Thyroid gland (tissue), 4 donors: Measurements from ENCODE around the gene MPDU1. TPM values are rescaled to one million over a fixed set of nuclear protein-coding genes. Genes with fewer than 3 reads are reported as not detected.
"Not testable (repeated sequence)": the region's sequence is repeated elsewhere in the genome, so short reads cannot be mapped to it uniquely, and the experiment has no call there.

Experiments used
- DNase-seq, 2 donors: peaks; one replicate each; pipeline ENCODE4 v3.0.0-alpha.2; 2019
- H3K27ac ChIP-seq, 3 donors: fragments of 200-600 bp; sonication (generic); 1 replicate in 2 of 3; 2 replicates in 1 of 3; pipeline ENCODE4 v1.5.1; 2016 to 2019; ENCODE audit warnings: mild to moderate bottlenecking in 1 of 3, moderate library complexity in 1 of 3
- H3K27me3 ChIP-seq: fragments of 200-600 bp; sonication (generic); one replicate; pipeline ENCODE4 v1.5.1; 2019
- H3K36me3 ChIP-seq, 2 donors: fragments of 200-600 bp; sonication (generic); one replicate each; pipeline ENCODE4 v1.5.1; 2016 to 2019
- H3K4me1 ChIP-seq, 2 donors: fragments of 200-600 bp; sonication (generic); one replicate each; pipeline ENCODE4 v1.5.1; 2017 to 2019
- H3K4me3 ChIP-seq, 3 donors: fragments of 200-600 bp; sonication (generic); replicated peaks in 1 of 3; 1 replicate in 2 of 3; 2 replicates in 1 of 3; pipeline ENCODE4 v1.5.1; 2016; ENCODE audit warnings: mild to moderate bottlenecking in 1 of 3
- H3K9me3 ChIP-seq: fragments of 200-600 bp; sonication (generic); one replicate; pipeline ENCODE4 v1.5.1; 2017
- POLR2A ChIP-seq, 2 donors: fragments of 450-650 bp; IDR thresholded peaks; one replicate each; pipeline ENCODE4 v1.6.1; 2017; ENCODE audit warnings: antibody characterized with exemption in 2 of 2, mild to moderate bottlenecking in 2 of 2, moderate library complexity in 1 of 2
- WGBS, 2 donors: methylation state at CpG; one replicate each; pipeline ENCODE4 v1.1.5; 2017; 5-methylcytosine and 5-hydroxymethylcytosine counted together
- intact Hi-C: fragments of 100-400 bp; cut with DNase I; formaldehyde crosslinking; loops from one replicate; pipeline ENCODE4 v1.15.1; 2023
- total RNA-seq, 4 donors: library from RNA; depleted of rRNA; stranded (reverse); fragments of >200 nt; gene quantifications; one replicate each; pipeline ENCODE4 v1.2.3, GENCODE V29; 2016
- TF ChIP-seq, protein P1 (sequence below), 6 experiments: fragments of 200-600 bp in 3 of 6; fragments of 450-650 bp in 3 of 6; sonication (generic) in 3 of 6; IDR thresholded peaks; one replicate each; pipeline ENCODE4 v1.5.1; 2016 to 2019; ENCODE audit warnings: antibody characterized with exemption in 6 of 6, mild to moderate bottlenecking in 2 of 6, inconsistent platforms in 1 of 6, moderate library complexity in 1 of 6

MPDU1 gene
- total RNA-seq, 4 donors from 2014 or later: 88.8 to 250 (median 164) TPM

DNA sequence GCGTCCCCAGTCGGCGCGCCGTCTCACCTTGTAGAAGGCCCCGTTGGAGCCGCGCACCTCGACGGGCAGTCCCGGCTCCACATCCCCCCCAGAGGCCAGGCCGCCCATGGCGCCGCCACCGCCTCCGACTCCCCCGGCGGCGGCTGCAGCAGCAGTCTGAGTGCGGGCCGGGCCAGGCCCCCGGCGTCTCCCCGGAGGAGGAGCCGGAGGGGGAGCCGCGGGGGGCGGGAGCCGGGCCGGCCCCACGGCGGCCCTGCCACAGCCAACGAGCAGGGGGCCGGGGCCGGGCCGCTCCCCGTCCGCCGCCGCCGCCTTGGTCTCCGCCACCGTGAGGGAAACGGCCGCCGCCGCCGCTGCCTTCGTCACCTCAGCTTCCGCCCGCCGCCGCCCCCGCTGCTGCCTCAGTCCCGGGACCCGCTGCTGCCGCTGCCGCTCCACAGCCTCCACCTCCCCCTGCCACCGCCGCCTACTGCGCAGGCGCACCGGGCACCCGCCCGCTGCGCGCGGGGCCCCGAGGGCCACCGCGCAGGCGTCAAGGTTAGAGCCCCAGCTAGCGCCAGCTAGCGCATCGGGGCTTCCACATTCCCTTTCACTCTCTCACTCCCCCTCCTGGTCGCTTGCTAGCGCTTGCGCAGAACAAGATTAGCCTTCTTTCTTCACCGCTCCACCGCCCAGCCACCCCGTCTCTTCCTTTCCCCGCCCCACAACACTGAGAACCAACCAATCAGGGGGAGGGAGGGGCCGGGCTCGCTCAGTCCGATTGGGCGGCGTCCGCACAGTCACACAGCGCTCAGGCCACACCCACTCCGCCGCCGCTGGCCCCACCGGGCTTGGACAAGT, 31.0 kb downstream of the MPDU1 start, which contains the start of gene FXR2:
TSS of gene FXR2 (minus strand) at position 473 of the 840 bp plus-strand sequence. CDS start at position 108, 365 bp downstream.
- no peaks in the 10 kb centered on the region for H3K9me3 ChIP-seq
- H3K4me3 ChIP-seq: peak within 1 kb of the TSS; percentile 16 to 85 (median 78)
- H3K4me1 ChIP-seq: peaks cover 26 to 30% of the 10 kb centered on the region in 2 donors
- 0 to 1% methylated on average over 20 to 55 of the region's 93 CpGs for WGBS, 2 donors
- no peaks in the 10 kb centered on the region for H3K36me3 ChIP-seq
- H3K27me3 ChIP-seq: no peaks in the 10 kb centered on the region
- intact Hi-C loops: no loop called here
- TF ChIP-seq, protein P1, sequence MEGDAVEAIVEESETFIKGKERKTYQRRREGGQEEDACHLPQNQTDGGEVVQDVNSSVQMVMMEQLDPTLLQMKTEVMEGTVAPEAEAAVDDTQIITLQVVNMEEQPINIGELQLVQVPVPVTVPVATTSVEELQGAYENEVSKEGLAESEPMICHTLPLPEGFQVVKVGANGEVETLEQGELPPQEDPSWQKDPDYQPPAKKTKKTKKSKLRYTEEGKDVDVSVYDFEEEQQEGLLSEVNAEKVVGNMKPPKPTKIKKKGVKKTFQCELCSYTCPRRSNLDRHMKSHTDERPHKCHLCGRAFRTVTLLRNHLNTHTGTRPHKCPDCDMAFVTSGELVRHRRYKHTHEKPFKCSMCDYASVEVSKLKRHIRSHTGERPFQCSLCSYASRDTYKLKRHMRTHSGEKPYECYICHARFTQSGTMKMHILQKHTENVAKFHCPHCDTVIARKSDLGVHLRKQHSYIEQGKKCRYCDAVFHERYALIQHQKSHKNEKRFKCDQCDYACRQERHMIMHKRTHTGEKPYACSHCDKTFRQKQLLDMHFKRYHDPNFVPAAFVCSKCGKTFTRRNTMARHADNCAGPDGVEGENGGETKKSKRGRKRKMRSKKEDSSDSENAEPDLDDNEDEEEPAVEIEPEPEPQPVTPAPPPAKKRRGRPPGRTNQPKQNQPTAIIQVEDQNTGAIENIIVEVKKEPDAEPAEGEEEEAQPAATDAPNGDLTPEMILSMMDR (IDR thresholded peaks at IDR 0.05): peak; percentile 20 to 67 (median 48)
- peak in 1 of 2 donors; percentile 90 for TF ChIP-seq POLR2A (IDR thresholded peaks at IDR 0.05)
- H3K27ac ChIP-seq: peak within 1 kb of the TSS; percentile 80 to 89 (median 80)
- DNase-seq: peak; percentile 100

DNA sequence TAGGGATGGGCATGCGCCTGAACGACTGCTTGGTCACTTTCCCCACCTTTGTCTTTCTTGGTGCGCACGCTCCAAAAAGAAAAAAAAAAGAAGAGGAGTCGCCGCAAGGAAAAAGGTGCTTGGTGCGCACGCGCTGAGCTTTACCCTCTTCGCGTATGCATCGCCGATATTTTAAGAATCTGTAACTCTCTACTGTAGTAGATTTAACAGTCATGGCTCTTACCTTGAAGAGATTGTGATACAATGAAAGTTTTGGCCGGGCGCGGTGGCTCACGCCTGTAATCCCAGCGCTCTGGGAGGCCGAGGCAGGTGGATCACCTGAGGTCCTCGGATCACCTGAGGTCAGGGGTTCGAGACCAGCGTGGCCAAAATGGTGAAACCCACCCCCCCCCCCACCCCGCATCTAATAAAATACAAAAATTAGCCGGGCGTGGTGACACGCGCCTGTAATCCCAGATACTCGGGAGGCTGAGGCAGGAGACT, 31.7 kb downstream of the MPDU1 start:
- no peak for TF ChIP-seq POLR2A (IDR thresholded peaks at IDR 0.05)
- no peaks in the 10 kb centered on the region for H3K36me3 ChIP-seq
- H3K4me3 ChIP-seq: peak overlapping the region in 1 of 3 donors; percentile 21
- peaks cover 26 to 30% of the 10 kb centered on the region in 2 donors for H3K4me1 ChIP-seq
- DNase-seq: no peak
- 5 to 6% methylated on average over 28 of the region's 28 CpGs for WGBS, 2 donors
- H3K27me3 ChIP-seq: no peaks in the 10 kb centered on the region
- peak overlapping the region; percentile 80 to 89 (median 80) for H3K27ac ChIP-seq
- intact Hi-C loops: no loop called here
- no peaks in the 10 kb centered on the region for H3K9me3 ChIP-seq

DNA sequence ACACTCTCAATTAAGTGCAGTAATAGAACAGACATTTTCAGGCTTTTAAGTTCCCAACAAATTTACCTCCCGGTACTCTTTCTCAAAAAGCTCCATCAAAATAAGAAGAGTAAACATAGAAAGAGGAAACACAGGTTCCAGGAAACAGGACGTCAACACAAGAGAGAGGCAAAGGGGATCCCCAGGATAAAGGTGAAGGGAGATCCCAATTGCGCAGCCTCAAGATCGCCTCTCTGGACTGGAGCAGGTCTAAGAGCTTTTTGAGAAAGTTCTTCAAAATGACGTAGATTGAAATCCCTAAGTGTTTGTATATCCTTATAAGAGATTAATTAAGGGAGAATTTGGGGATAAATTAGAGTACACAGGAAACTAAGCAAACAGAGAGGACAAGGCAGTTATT, 35.0 kb downstream of the MPDU1 start:
- TF ChIP-seq, protein P1 (IDR thresholded peaks at IDR 0.05): no peak
- TF ChIP-seq POLR2A (IDR thresholded peaks at IDR 0.05): no peak
- peaks cover 3 to 6% of the 10 kb centered on the region in 2 donors for H3K4me1 ChIP-seq
- no peaks in the 10 kb centered on the region for H3K27me3 ChIP-seq
- no peak overlapping the region for H3K4me3 ChIP-seq
- no peaks in the 10 kb centered on the region for H3K9me3 ChIP-seq
- no peaks in the 10 kb centered on the region for H3K36me3 ChIP-seq
- no peak overlapping the region for H3K27ac ChIP-seq
- 70 to 72% methylated on average over 5 of the region's 5 CpGs for WGBS, 2 donors
- no peak for DNase-seq
- intact Hi-C loops: no loop called here

DNA sequence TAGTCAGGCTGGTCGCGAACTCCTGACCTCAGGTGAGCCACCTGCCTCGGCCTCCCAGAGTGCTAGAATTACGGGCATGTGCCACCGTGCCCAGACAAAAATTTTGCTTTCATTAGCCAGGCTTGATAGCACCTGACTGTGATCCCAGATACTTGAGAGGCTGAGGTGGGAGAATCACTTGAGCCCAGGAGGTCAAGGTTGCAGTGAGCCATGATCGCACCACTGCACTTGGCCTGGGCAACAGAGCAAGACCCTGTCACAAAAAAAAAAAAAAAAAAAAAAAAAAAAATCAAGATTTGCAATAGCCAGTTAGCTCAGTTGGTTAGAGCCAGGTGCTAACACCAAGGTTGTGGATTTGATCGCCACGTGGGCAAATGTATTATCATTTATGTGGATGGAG, 37.2 kb downstream of the MPDU1 start:
- Histone ChIP-seq H3K4me1 (no peaks in the 10 kb centered on the region), H3K36me3 (no peaks in the 10 kb centered on the region), H3K27me3 (no peaks in the 10 kb centered on the region), H3K9me3 (no peaks in the 10 kb centered on the region), H3K27ac (no peak overlapping the region), H3K4me3 (no peak overlapping the region)
- 74 to 82% methylated on average over 8 of the region's 8 CpGs for WGBS, 2 donors
- TF ChIP-seq, protein P1 (IDR thresholded peaks at IDR 0.05): no peak
- no peak for TF ChIP-seq POLR2A (IDR thresholded peaks at IDR 0.05)
- DNase-seq: no peak
- intact Hi-C loops: no loop called here

DNA sequence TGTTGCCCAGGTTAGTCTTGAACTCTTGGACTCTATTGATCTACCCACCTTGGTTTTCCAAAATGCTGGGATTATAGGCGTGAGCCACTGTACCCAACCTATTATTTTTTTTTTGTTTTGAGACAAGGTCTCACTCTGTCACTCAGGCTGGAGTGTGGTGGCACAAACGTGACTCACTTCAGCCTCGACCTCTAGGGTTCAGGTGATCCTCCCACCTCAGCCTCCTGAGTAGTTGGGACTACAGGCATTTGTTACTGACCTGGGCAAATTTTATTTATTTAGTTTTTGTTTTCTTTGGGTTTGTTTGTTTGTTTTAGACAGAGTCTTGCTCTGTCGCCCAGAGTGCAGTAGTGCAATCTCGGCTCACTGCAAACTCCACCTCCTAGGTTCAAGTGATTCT, 40.0 kb downstream of the MPDU1 start:
- Histone ChIP-seq H3K4me3 (no peak overlapping the region), H3K9me3 (no peaks in the 10 kb centered on the region), H3K27ac (no peak overlapping the region), H3K36me3 (no peaks in the 10 kb centered on the region), H3K27me3 (no peaks in the 10 kb centered on the region), H3K4me1 (peaks cover 5 to 12% of the 10 kb centered on the region in 2 donors)
- intact Hi-C loops: no loop called here
- TF ChIP-seq, protein P1 (IDR thresholded peaks at IDR 0.05): no peak
- TF ChIP-seq POLR2A (IDR thresholded peaks at IDR 0.05): no peak
- 75 to 83% methylated on average over 5 of the region's 5 CpGs for WGBS, 2 donors
- DNase-seq: no peak

DNA sequence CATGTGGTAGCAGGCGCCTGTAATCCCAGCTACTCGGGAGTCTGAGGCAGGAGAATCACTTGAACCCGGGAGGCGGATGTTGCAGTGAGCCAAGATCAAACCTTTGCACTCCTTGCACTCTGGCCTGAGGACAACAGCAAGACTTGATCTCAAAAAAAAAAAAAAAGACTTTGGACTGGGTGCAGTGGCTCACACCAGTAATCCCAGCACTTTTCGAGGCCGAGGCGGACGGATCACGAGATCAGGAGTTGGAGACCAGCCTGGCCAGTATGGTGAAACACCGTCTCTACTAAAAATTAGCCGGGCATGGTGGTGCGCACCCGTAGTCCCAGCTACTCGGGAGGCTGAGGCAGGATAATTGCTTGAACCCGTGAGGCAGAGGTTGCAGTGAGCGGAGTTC, 42.1 kb downstream of the MPDU1 start:
- H3K27ac ChIP-seq, H3K9me3 ChIP-seq, H3K27me3 ChIP-seq, intact Hi-C loops, H3K36me3 ChIP-seq, DNase-seq, H3K4me3 ChIP-seq: not testable (repeated sequence)
- WGBS, 2 donors: 95 to 99% methylated on average over 16 of the region's 16 CpGs
- peaks cover 5 to 12% of the 10 kb centered on the region in 2 donors for H3K4me1 ChIP-seq
